ENCODE data around the gene MAGEB6B.

MAGEB6B gene

GRCh38 chrX:26160301-26160700, at the start of gene MAGEB6B:
Gene MAGEB6B, plus strand, starts transcription at chrX:26160601. Its CDS starts 0 bp downstream, at chrX:26160601.
- no peaks in the 10 kb centered on the region for H4K20me1 ChIP-seq (ENCODE audit: control insufficient read depth, insufficient read depth, low read depth, low read length)

GRCh38 chrX:26138274-26138673, 22.1 kb upstream of the MAGEB6B start, which contains the start of gene MAGEB18:
Gene MAGEB18, plus strand, starts transcription at chrX:26138343. Its CDS starts 643 bp downstream, at chrX:26138986.
- H3K4me1 ChIP-seq (ENCODE audit: control insufficient read depth, low read length) = no peaks in the 10 kb centered on the region
- H3F3A ChIP-seq (ENCODE audit: control insufficient read depth, insufficient read depth) = no peaks in the 10 kb centered on the region
- no peak within 1 kb of the TSS for H3K4me2 ChIP-seq (ENCODE audit: low read length)
- no peak within 1 kb of the TSS for H3K27ac ChIP-seq (ENCODE audit: low read depth, low read length)
- TF ChIP-seq CTCF (IDR thresholded peaks at IDR 0.05; ENCODE audit: low read depth, low read length, poor library complexity, severe bottlenecking) = no peak
- no peak for TF ChIP-seq EZH2phosphoT487 (IDR thresholded peaks at IDR 0.05; ENCODE audit: borderline replicate concordance, low read length)
- no peaks in the 10 kb centered on the region for H3K27me3 ChIP-seq (ENCODE audit: control insufficient read depth, low read length)
- H4K20me1 ChIP-seq (ENCODE audit: control insufficient read depth, insufficient read depth, low read depth, low read length) = no peaks in the 10 kb centered on the region
- no peaks in the 10 kb centered on the region for H3K9me3 ChIP-seq (ENCODE audit: control insufficient read depth, insufficient read depth, low read length)
- no peaks in the 10 kb centered on the region for H3K9me2 ChIP-seq (replicated peaks; ENCODE audit: control insufficient read depth, low read length)
- no peaks in the 10 kb centered on the region for H3K79me2 ChIP-seq (ENCODE audit: control insufficient read depth, low read length)
- H3K4me3 ChIP-seq (ENCODE audit: low read length) = no peak within 1 kb of the TSS
- H3K36me3 ChIP-seq (ENCODE audit: control insufficient read depth, low read length) = no peaks in the 10 kb centered on the region

More at GRCh38 chrX:26160301-26160700, at the start of gene MAGEB6B:
- no peaks in the 10 kb centered on the region for H3F3A ChIP-seq (ENCODE audit: control insufficient read depth, insufficient read depth)
- no peaks in the 10 kb centered on the region for H3K9me3 ChIP-seq (ENCODE audit: control insufficient read depth, insufficient read depth, low read length)
- H3K36me3 ChIP-seq (ENCODE audit: control insufficient read depth, low read length) = no peaks in the 10 kb centered on the region
- H3K4me3 ChIP-seq (ENCODE audit: low read length) = no peak within 1 kb of the TSS
- H3K4me1 ChIP-seq (ENCODE audit: control insufficient read depth, low read length) = no peaks in the 10 kb centered on the region
- no peak within 1 kb of the TSS for H3K27ac ChIP-seq (ENCODE audit: low read depth, low read length)
- no peak for TF ChIP-seq EZH2phosphoT487 (IDR thresholded peaks at IDR 0.05; ENCODE audit: borderline replicate concordance, low read length)
- TF ChIP-seq CTCF (IDR thresholded peaks at IDR 0.05; ENCODE audit: low read depth, low read length, poor library complexity, severe bottlenecking) = no peak
- H3K9me2 ChIP-seq (replicated peaks; ENCODE audit: control insufficient read depth, low read length) = no peaks in the 10 kb centered on the region
- H3K79me2 ChIP-seq (ENCODE audit: control insufficient read depth, low read length) = no peaks in the 10 kb centered on the region
- no peaks in the 10 kb centered on the region for H3K27me3 ChIP-seq (ENCODE audit: control insufficient read depth, low read length)
- H3K4me2 ChIP-seq (ENCODE audit: low read length) = no peak within 1 kb of the TSS

- TF ChIP-seq EZH2phosphoT487 (IDR thresholded peaks at IDR 0.05; ENCODE audit: borderline replicate concordance, low read length) = no peak
- no peak for TF ChIP-seq CTCF (IDR thresholded peaks at IDR 0.05; ENCODE audit: low read depth, low read length, poor library complexity, severe bottlenecking)
- no peaks in the 10 kb centered on the region for H3K79me2 ChIP-seq (ENCODE audit: control insufficient read depth, low read length)
- H3K36me3 ChIP-seq (ENCODE audit: control insufficient read depth, low read length) = no peaks in the 10 kb centered on the region
- H4K20me1 ChIP-seq (ENCODE audit: control insufficient read depth, insufficient read depth, low read depth, low read length) = no peaks in the 10 kb centered on the region
- no peaks in the 10 kb centered on the region for H3K9me2 ChIP-seq (replicated peaks; ENCODE audit: control insufficient read depth, low read length)
- no peaks in the 10 kb centered on the region for H3K4me1 ChIP-seq (ENCODE audit: control insufficient read depth, low read length)
- H3F3A ChIP-seq (ENCODE audit: control insufficient read depth, insufficient read depth) = no peaks in the 10 kb centered on the region
- no peak overlapping the region for H3K4me2 ChIP-seq (ENCODE audit: low read length)
- no peak overlapping the region for H3K4me3 ChIP-seq (ENCODE audit: low read length)
- H3K9me3 ChIP-seq (ENCODE audit: control insufficient read depth, insufficient read depth, low read length) = no peaks in the 10 kb centered on the region
- no peaks in the 10 kb centered on the region for H3K27me3 ChIP-seq (ENCODE audit: control insufficient read depth, low read length)
- H3K27ac ChIP-seq (ENCODE audit: low read depth, low read length) = no peak overlapping the region
Measured at GRCh38 chrX:26146024-26146423, 14.4 kb upstream of the MAGEB6B start.
